Ovary (tissue), 9 donors: ENCODE results near the gene PMIS2. TPM values are rescaled to one million over a fixed set of nuclear protein-coding genes. Genes with fewer than 3 reads are reported as not detected.
"Not testable (repeated sequence)": the region's sequence is repeated elsewhere in the genome, so short reads cannot be mapped to it uniquely, and the experiment has no call there.

Experiments used
- DNase-seq, 5 donors: peaks; one replicate each; pipeline ENCODE4 v3.0.0-alpha.2; 2019 to 2020
- H3K27ac ChIP-seq, 2 donors: fragments of 200-600 bp; one replicate each; pipeline versions ENCODE4 v1.5.1 to v1.8.0; 2019 to 2022
- H3K27me3 ChIP-seq: fragments of 200-600 bp; one replicate; pipeline ENCODE4 v1.8.0; 2022
- H3K36me3 ChIP-seq: fragments of 200-600 bp; sonication (generic); one replicate; pipeline ENCODE4 v1.5.1; 2019
- H3K4me1 ChIP-seq: one replicate; pipeline ENCODE4 v1.8.1; 2013; ENCODE audit warnings: mild to moderate bottlenecking, moderate library complexity; ENCODE audit not compliant: insufficient read depth
- H3K4me3 ChIP-seq: fragments of 200-600 bp; sonication (generic); one replicate; pipeline ENCODE4 v1.5.1; 2017
- H3K9me3 ChIP-seq, 2 donors: fragments of 200-600 bp in 1 of 2; sonication (generic) in 1 of 2; one replicate each; pipeline versions ENCODE4 v1.5.1 to v1.8.1; 2013 to 2019; ENCODE audit warnings: mild to moderate bottlenecking in 1 of 2, moderate library complexity in 1 of 2
- CTCF ChIP-seq, 3 donors: fragments of 450-650 bp in 2 of 3; fragments of 200-600 bp in 1 of 3; IDR thresholded peaks; one replicate each; pipeline versions ENCODE4 v1.5.1 to v1.8.0; 2016 to 2022; ENCODE audit warnings: antibody characterized with exemption in 3 of 3, mild to moderate bottlenecking in 1 of 3
- EP300 ChIP-seq: sonication (generic); formaldehyde crosslinking; IDR thresholded peaks from one replicate; pipeline ENCODE4 v1.6.1; 2017; ENCODE audit warnings: antibody characterized with exemption
- POLR2A ChIP-seq: fragments of 450-650 bp; IDR thresholded peaks from one replicate; pipeline ENCODE4 v1.6.1; 2017; ENCODE audit warnings: antibody characterized with exemption, mild to moderate bottlenecking, moderate library complexity
- WGBS, 3 donors: extraction: QIAGEN DNeasy Blood & Tissue Kit in 1 of 3; methylation state at CpG; one replicate each; pipeline versions ENCODE4 v1.1.5 to v1.1.7; 2013 to 2017; 5-methylcytosine and 5-hydroxymethylcytosine counted together
- intact Hi-C, 4 donors: fragments of 100-400 bp; cut with DNase I; formaldehyde crosslinking; loops; one replicate each; pipeline versions ENCODE4 v1.11.0 to v1.15.1; 2022 to 2023
- polyA plus RNA-seq, 2 donors: library from polyadenylated mRNA; stranded (reverse); fragments of 200-250 nt in 1 of 2; fragments of 350-450 nt in 1 of 2; fragmentation: Illumina TruSeq in 1 of 2; extraction: RNeasy Lipid Tissue Mini Kit (QIAGEN cat#74804) in 1 of 2; gene quantifications; one replicate each; pipeline ENCODE4 v1.2.3, GENCODE V29; 2013 to 2014
- total RNA-seq, 7 donors: library from RNA; depleted of rRNA in 2 of 7; stranded (reverse); fragments of >200 nt in 2 of 7; fragmentation: NEBNext Ultra II Directional in 3 of 7; extraction: Animal tissue kit (Norgen Biotek cat#: 25700) in 3 of 7; gene quantifications; one replicate each; pipeline versions ENCODE4 v1.1.0 to v1.2.4, GENCODE V29; 2016 to 2023
- donor health status: DM: no; HTN: no; CAD: no; lungs with moderate emphysema.
- donor health status: DM: no; HTN: no; CAD: no.
- donor health status: Bipolar disorder and iron deficiency.
- donor health status: DM: yes; HTN: yes; CAD: no.
- donor health status: DM: no; HTN: no; CAD: no.
- donor health status: DM: yes; HTN: yes; CAD: no.

The PMIS2 gene
- total and polyA plus RNA-seq, 9 donors: not detected

- WGBS, 3 donors: 58 to 68% (median 61%) methylated on average over 7 of the region's 7 CpGs
- intact Hi-C loops: no loop called here
- Histone ChIP-seq H3K27ac (no peak overlapping the region), H3K4me3 (no peak overlapping the region), H3K9me3 (peaks cover 0 to 7% of the 10 kb centered on the region in 2 donors), H3K27me3 (no peaks in the 10 kb centered on the region), H3K4me1 (no peaks in the 10 kb centered on the region), H3K36me3 (no peaks in the 10 kb centered on the region)
- TF ChIP-seq POLR2A: no peak
- TF ChIP-seq CTCF (IDR thresholded peaks at IDR 0.05): no peak
- no peak for TF ChIP-seq EP300
- DNase-seq: no peak
These were observed 7.3 kb upstream of the PMIS2 start for GRCh38 chr19:35578707-35579106.

- Histone ChIP-seq H3K27ac (no peak overlapping the region), H3K36me3 (no peaks in the 10 kb centered on the region), H3K4me3 (no peak overlapping the region), H3K9me3 (no peaks in the 10 kb centered on the region), H3K4me1 (no peaks in the 10 kb centered on the region), H3K27me3 (no peaks in the 10 kb centered on the region)
- intact Hi-C loops: no loop called here
- no peak for DNase-seq
- 57 to 91% (median 87%) methylated on average over 1 of the region's 1 CpG for WGBS, 3 donors
- TF ChIP-seq POLR2A (no peak), CTCF (IDR thresholded peaks at IDR 0.05) (no peak), EP300 (no peak)
These were observed 3.2 kb upstream of the PMIS2 start for GRCh38 chr19:35582760-35583159.

GRCh38 chr19:35587321-35587720 is 1.3 kb downstream of the PMIS2 start:
- intact Hi-C loops: no loop called here
- WGBS, 3 donors: 31 to 44% (median 43%) methylated on average over 1 of the region's 1 CpG

GRCh38 chr19:35590875-35591274 is 4.9 kb downstream of the PMIS2 start:
- intact Hi-C loops: no loop called here
- Histone ChIP-seq H3K36me3 (no peaks in the 10 kb centered on the region), H3K9me3 (no peaks in the 10 kb centered on the region), H3K4me1 (no peaks in the 10 kb centered on the region), H3K4me3 (no peak overlapping the region), H3K27me3 (no peaks in the 10 kb centered on the region), H3K27ac (no peak overlapping the region)
- WGBS, 3 donors: 77 to 82% (median 79%) methylated on average over 3 of the region's 3 CpGs
- DNase-seq: no peak
- TF ChIP-seq EP300: no peak
- no peak for TF ChIP-seq CTCF (IDR thresholded peaks at IDR 0.05)
- no peak for TF ChIP-seq POLR2A

More at GRCh38 chr19:35587321-35587720, 1.3 kb downstream of the PMIS2 start:
- no peaks in the 10 kb centered on the region for H3K9me3 ChIP-seq
- DNase-seq: no peak
- H3K4me1 ChIP-seq: no peaks in the 10 kb centered on the region
- H3K27ac ChIP-seq: no peak overlapping the region
- no peaks in the 10 kb centered on the region for H3K27me3 ChIP-seq
- H3K36me3 ChIP-seq: no peaks in the 10 kb centered on the region
- TF ChIP-seq CTCF (IDR thresholded peaks at IDR 0.05): no peak
- TF ChIP-seq POLR2A: no peak
- TF ChIP-seq EP300: no peak
- H3K4me3 ChIP-seq: no peak overlapping the region

- Histone ChIP-seq H3K36me3 (no peaks in the 10 kb centered on the region), H3K4me3 (no peak overlapping the region), H3K27ac (no peak overlapping the region), H3K9me3 (no peaks in the 10 kb centered on the region), H3K4me1 (no peaks in the 10 kb centered on the region), H3K27me3 (no peaks in the 10 kb centered on the region)
- WGBS, 3 donors: 18 to 28% (median 21%) methylated on average over 8 of the region's 8 CpGs
- TF ChIP-seq CTCF (IDR thresholded peaks at IDR 0.05) (no peak), EP300 (no peak)
- no peak for DNase-seq
- intact Hi-C loops: no loop called here
These were observed 6.3 kb downstream of the PMIS2 start for GRCh38 chr19:35592226-35592625.

- DNase-seq, H3K4me1 ChIP-seq, intact Hi-C loops, H3K27ac ChIP-seq, H3K36me3 ChIP-seq, H3K9me3 ChIP-seq, H3K27me3 ChIP-seq, H3K4me3 ChIP-seq: not testable (repeated sequence)
- 58 to 64% (median 64%) methylated on average over 3 of the region's 3 CpGs for WGBS, 3 donors
These were observed 9.1 kb downstream of the PMIS2 start for GRCh38 chr19:35595026-35595425.
